HG03045 (cell line): ENCODE data around the gene MMP21.

Experiments
- ATAC-seq: cut with Tn5 transposase; IDR thresholded peaks from one replicate; pipeline ENCODE4 v1.9.1; 2021; ENCODE audit warnings: mild to moderate bottlenecking, moderate library complexity; ENCODE audit not compliant: unreplicated experiment

The MMP21 gene

DNA sequence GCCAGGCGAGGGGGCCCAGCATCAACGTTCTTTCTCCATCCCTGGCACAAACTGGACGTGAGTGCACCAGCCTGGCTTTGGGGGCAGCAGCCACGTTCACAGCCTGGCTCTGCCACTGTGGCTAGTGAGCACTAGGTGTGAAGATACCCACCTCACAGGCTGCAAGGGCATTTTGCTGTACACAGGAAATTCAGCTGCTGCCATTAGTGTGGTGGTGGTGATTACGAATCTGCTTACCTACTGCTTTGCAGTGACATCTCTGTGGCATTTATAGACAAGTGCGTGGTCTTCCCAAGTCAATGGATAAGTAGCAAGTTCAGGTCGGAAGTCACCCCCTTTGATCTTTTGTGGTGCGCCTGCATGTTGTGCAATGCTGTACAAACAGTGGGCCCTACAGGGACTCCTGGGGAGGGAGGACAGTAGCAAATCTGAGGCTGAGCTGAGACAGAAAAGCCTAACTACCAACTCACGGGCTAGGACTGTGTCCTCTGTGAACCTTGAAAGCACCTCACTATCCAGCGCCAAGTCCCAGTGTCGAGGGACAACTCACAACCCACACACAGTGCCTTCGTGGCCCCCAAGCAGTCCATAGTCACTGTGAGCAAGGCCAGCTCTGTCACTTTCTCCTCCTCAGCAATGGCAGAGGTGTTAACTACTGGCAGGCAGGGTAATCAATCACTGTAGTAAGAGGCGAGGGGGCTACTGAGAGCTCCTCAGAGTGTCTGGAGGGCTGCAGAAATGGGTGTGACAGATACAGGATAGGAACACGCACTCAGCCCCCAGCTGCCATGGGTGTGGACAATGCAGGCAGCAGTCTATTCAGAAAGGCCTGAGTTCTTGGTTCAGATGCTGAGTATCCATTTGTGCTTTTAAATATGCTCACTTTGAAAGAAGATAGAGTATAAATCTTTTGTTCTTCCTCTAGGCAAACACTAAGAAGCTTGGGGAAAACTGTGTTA lies 17.0 kb upstream of the MMP21 start:
- no peak for ATAC-seq

DNA sequence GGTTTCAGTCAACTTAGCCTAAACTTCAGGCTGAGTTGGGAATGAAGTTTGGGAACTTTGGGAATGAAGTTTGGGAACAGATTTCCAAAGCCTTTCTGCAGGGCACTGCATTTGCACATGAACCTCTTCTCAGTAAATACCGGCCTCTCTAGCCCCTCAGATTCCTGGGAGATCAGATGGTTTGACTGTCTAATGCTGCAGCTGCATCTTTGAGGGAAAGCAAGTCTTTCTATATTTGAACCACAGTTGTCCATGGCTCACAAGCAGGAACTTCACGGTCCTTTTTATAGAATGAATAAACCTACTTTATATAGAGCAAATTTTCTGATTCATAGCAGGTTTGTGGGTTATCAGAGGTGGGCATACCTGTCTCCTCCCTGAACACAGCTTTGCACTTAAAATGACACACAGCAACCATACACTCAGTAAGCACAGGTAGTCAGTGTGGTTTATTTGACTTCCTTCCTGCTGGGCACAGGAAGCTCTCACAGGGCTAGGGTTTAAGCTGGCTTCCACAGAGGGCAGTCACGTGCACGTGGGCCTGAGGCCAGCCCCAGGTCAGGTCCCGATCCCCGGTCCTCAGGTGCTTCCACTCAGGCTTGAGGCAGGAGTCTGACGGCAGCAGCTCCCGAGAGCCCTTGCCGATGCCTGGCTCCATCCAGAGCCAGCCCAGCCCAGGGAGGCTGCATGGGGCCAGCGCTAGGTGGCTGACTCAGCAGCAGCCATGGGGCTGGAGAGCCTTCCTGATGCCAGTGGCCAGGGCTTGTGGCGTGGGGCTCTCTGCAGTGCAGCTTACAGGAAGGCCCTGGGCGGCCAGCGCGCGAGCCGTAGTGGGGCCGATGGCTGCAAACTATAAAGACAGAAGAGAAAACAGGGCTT lies 12.8 kb upstream of the MMP21 start:
- no peak for ATAC-seq

GRCh38 chr10:125785791-125786190 lies 10.2 kb upstream of the MMP21 start:
- ATAC-seq: no peak

GRCh38 chr10:125783957-125784356 lies 8.3 kb upstream of the MMP21 start:
- peak; percentile 75 for ATAC-seq

DNA sequence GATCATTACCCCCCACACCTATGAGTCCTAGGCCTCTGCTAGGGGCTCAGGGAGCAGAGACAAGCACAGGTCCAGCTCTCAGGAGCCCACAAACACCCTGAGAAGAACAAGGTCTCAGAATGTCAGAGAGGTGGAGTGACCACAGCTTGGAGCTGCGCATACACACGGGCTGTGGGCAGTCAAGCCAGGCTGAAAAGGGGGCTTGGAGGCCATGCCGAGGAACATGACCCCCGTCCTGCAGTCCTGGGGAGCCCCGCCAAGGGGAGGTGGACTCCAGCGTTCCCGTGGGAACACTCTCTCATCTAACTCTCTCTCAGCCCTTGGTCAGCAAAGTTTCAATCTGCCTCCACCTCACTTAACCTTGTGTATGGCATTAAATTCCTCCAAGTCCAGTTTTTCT lies 7.8 kb upstream of the MMP21 start:
- no peak for ATAC-seq

GRCh38 chr10:125782616-125783015 lies 7.0 kb upstream of the MMP21 start:
- ATAC-seq: no peak

GRCh38 chr10:125782054-125782453 lies 6.4 kb upstream of the MMP21 start:
- no peak for ATAC-seq

- ATAC-seq: no peak
Observed at GRCh38 chr10:125781374-125781773, 5.8 kb upstream of the MMP21 start.

DNA sequence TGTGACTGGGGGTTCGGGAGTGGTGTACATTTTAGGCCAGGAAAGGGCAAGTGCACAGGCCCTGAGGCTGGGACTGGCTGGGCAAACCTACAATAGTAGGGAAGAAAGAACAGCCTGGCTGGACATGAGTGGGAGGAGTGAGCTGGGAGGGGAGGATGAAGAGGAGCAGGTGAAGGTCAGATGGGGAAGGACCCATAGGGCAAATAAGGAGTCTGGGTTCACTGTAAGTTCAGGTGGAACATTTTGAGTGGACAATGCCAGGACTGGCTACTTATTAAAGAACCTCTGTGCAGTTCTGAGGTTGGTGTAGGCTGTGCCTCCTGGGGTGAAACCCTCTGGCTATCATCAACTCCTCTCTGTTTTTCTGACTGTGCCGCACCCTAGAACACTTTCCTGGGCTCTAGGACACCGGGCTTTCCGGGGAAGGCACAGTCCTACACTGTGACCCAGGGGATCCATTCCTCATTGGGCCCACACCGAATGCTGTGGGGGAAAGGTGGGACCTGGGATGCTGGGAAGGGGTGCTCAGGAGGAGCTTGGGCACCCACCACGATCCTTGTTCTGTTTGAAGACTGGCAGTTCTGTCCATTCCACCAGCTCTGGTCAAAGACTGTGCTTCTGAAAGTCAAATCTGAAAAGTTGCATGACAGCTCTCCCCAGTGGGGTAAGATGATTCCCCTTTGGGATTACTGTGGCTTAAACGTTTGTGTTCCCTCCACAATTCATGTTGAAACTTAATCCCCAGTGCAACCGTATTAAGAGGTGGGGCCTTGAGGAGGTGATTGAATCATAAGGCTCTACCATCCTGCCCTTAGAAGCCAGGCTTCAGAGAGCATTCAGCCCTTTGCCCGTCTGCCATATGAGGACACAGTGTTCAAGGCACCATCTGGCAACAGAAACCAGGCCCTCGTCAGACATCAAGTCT lies 4.0 kb upstream of the MMP21 start:
- ATAC-seq: no peak

- ATAC-seq: no peak
Observed at GRCh38 chr10:125778556-125778955, 2.9 kb upstream of the MMP21 start.

- no peak for ATAC-seq
Observed at GRCh38 chr10:125777806-125778205, 2.2 kb upstream of the MMP21 start.

- no peak for ATAC-seq
Observed at GRCh38 chr10:125774581-125775191, 935 bp downstream of the MMP21 start.

GRCh38 chr10:125773687-125774543 lies 1.7 kb downstream of the MMP21 start:
- ATAC-seq: no peak

GRCh38 chr10:125772864-125773180 lies 2.8 kb downstream of the MMP21 start:
- ATAC-seq: no peak

GRCh38 chr10:125772112-125772863 lies 3.3 kb downstream of the MMP21 start:
- no peak for ATAC-seq

DNA sequence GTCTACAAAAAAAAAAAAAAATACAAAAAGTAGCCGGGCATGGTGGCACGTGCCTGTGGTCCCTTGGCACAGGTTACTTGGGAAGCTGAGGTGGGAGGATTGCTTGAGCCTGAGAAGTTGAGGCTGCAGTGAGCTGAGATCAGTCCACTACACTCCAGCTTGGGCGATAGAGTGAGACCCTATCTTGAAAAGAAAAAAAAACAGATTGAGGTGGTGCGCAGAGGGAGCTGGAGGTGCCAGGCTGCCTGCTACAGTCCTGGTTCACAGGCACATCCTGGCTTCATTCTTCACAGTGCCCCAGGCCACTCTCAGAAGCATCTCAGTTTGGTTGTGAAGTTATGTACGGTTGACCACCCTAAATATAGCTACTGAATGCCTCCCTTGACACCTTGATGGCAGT lies 4.8 kb downstream of the MMP21 start:
- no peak for ATAC-seq

GRCh38 chr10:125769175-125769574 lies 6.4 kb downstream of the MMP21 start:
- ATAC-seq: no peak

GRCh38 chr10:125768219-125768855 lies 7.3 kb downstream of the MMP21 start:
- ATAC-seq: no peak
